Heart left ventricle (tissue), 16 donors: ENCODE measurements around the gene ZNF132. TPM values are rescaled to one million over a fixed set of nuclear protein-coding genes. Genes with fewer than 3 reads are reported as not detected.
"Not testable (repeated sequence)": the region's sequence is repeated elsewhere in the genome, so short reads cannot be mapped to it uniquely, and the experiment has no call there.

Experiments used
- ATAC-seq, 4 donors: fragments of 200-7000 bp; cut with Tn5 transposase; one replicate each; pipeline ENCODE4 v1.9.1; 2020 to 2022; ENCODE audit warnings: moderate library complexity in 4 of 4, mild to moderate bottlenecking in 3 of 4, moderate number of reproducible peaks in 1 of 4
- DNase-seq, 5 donors: peaks; one replicate each; pipeline ENCODE4 v3.0.0-alpha.2; 2020
- H3K27ac ChIP-seq, 12 donors: fragments of 200-600 bp; sonication (generic) in 4 of 12; one replicate each; pipeline versions ENCODE4 v1.5.0 to v1.8.0; 2016 to 2022; ENCODE audit warnings: mild to moderate bottlenecking in 2 of 12
- H3K27me3 ChIP-seq, 9 donors: fragments of 200-600 bp; sonication (generic) in 2 of 9; one replicate each; pipeline versions ENCODE4 v1.5.1 to v1.8.0; 2016 to 2022; ENCODE audit warnings: mild to moderate bottlenecking in 3 of 9
- H3K36me3 ChIP-seq, 9 donors: fragments of 200-600 bp; sonication (generic) in 2 of 9; one replicate each; pipeline versions ENCODE4 v1.5.0 to v1.8.0; 2018 to 2022; ENCODE audit warnings: mild to moderate bottlenecking in 2 of 9
- H3K4me1 ChIP-seq, 12 donors: fragments of 200-600 bp; sonication (generic) in 4 of 12; one replicate each; pipeline versions ENCODE4 v1.5.0 to v1.8.0; 2016 to 2022; ENCODE audit warnings: mild to moderate bottlenecking in 3 of 12
- H3K4me3 ChIP-seq, 12 donors: fragments of 200-600 bp; sonication (generic) in 4 of 12; one replicate each; pipeline versions ENCODE4 v1.5.0 to v1.8.0; 2017 to 2022; ENCODE audit warnings: mild to moderate bottlenecking in 9 of 12, moderate library complexity in 4 of 12
- H3K9me3 ChIP-seq, 12 donors: fragments of 200-600 bp; sonication (generic) in 4 of 12; one replicate each; pipeline versions ENCODE4 v1.5.0 to v1.8.0; 2016 to 2022; ENCODE audit warnings: mild to moderate bottlenecking in 1 of 12
- POLR2A ChIP-seq, 2 donors: fragments of 450-650 bp; IDR thresholded peaks; one replicate each; pipeline ENCODE4 v1.6.1; 2017; ENCODE audit warnings: antibody characterized with exemption in 2 of 2, mild to moderate bottlenecking in 2 of 2, moderate library complexity in 2 of 2
- WGBS, 4 donors: extraction: QIAGEN DNeasy Blood & Tissue Kit in 2 of 4; methylation state at CpG; one replicate each; pipeline versions ENCODE4 v1.1.5 to v1.1.7; 2013 to 2018; 5-methylcytosine and 5-hydroxymethylcytosine counted together
- intact Hi-C, 10 donors: fragments of 100-400 bp; cut with DNase I; formaldehyde crosslinking; loops; one replicate each; pipeline versions ENCODE4 v1.11.1 to v1.14.2; 2022
- long read RNA-seq, 3 donors: library from polyadenylated mRNA; unstranded; transcript quantifications; one replicate each; pipeline ENCODE4 v2.0.0, GENCODE V29; 2020 to 2021
- polyA plus RNA-seq, 2 donors: library from polyadenylated mRNA; stranded (reverse); fragments of 200-250 nt; gene quantifications; one replicate each; pipeline ENCODE4 v1.2.3, GENCODE V29; 2013
- total RNA-seq, 9 donors: library from RNA; depleted of rRNA in 2 of 9; stranded (reverse); fragments of >200 nt in 2 of 9; fragmentation: NEBNext Ultra II Directional in 3 of 9; extraction: Animal tissue kit (Norgen Biotek cat#: 25700) in 3 of 9; gene quantifications; one replicate each; pipeline versions ENCODE4 v1.1.0 to v1.2.4, GENCODE V29; 2016 to 2023
- TF ChIP-seq, protein P1 (sequence below), 12 donors: fragments of 200-600 bp; sonication (generic) in 4 of 12; IDR thresholded peaks; one replicate each; pipeline versions ENCODE4 v1.5.0 to v1.8.0; 2018 to 2022; ENCODE audit warnings: antibody characterized with exemption in 12 of 12, mild to moderate bottlenecking in 5 of 12
- donor health status: ischemic (EF 13 %, LVEDD 7.1; RV severe dilation, severe dysfunction).
- donor health status: healthy with polysubstance abuse.
- donor health status: DM: no; HTN: yes; CAD: no.
- donor health status: DM: no; HTN: no; CAD: no.
- donor health status: ischemic (EF 25% LVEDD 6.9; RV normal size, moderate dysfunction).
- donor health status: ischemic (EF 25% LVEDD 5.7; RV mildly dilated, moderate dysfunction).
- donor health status: healthy.
- donor health status: DM: yes; HTN: yes; CAD: no.
- donor health status: ischemic (EF 35%, LVEDD 5.7; RV mildly dilated, moderate dysfunction).
- donor health status: nonischemic (EF 11% LVEDD 7.7; RV severe dilation, severe dysfunction).
- donor health status: DM: yes; HTN: yes; CAD: no.
- donor health status: PGD.
- donor health status: ischemic (EF 29% LVEDD 5.4; RV normal size, mild dysfunction).
- donor health status: nonischemic (EF 23%, LVEDD 6.1; RV moderate dilation, normal function).

ZNF132 gene
- 1 to 10 TPM; 3.1 to 6.7 (median 5.2) TPM for total RNA-seq
- 1 to 10 TPM; 1.7 to 1.8 TPM for polyA plus RNA-seq
- long read RNA-seq, donor 1, partial matches to known transcripts = 0 of 2 reads
- long read RNA-seq, donor 1, other reads (novel, unspliced or antisense) = 0 of 2 reads
- long read RNA-seq, donor 2, transcript ZNF132-201 (3 exons, 3,031 nt) = major isoform, 9 of 10 reads
- long read RNA-seq, donor 2, partial matches to known transcripts = 0 of 10 reads
- long read RNA-seq, donor 2, other reads (novel, unspliced or antisense) = 0 of 10 reads
- long read RNA-seq, donor 3 = 0 reads

DNA sequence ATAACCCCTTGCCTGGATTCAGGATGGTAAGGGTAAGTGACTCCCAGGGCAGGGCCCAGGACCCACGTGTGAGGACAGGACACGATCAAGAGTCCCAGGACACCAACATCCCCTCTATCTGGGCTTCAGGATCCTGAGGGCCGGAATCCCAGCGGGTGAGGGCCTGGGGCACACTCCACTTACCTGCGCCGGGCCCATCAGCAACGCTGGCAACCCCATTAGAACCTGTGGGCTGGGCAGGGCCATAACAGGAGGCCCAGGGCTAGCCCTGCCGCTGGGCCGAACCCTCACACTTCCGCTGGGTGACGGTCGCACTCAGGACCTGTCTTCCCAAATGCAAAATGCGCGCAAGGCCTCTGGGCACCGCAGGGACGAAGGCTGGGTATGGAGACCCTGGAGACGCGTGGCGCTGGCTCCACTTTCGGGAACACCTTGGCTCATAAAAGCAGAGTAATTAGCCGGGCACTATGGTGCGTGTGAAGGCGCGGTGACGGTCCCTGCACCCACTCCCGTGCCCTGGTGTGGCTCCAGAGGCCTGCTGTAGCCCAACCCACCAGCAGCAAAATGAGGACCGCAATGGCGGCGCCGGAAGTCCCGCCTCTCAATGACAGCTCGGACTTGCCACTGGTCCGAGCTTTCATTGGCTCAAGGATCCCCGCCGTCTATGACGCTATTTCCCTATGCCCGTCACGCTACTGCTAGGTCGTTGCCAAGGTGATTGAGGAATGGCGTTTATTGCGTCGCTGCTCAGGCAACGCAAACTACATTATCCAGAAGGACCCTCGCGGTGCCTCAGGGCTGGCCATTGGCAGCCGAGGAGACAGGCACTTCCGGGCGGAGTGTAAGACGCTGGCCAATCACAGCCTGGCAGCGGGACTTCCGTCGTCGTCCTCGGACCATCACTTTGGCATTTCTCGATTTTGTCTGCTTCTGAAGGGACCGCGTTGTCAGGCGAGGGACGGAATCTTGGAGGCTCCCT, at the start of gene ZNF132:
Gene ZNF132 (minus strand): TSS at position 578 of the 979 bp plus-strand sequence. CDS start 332 bp downstream, at position 246.
- peak; percentile 98 to 99 (median 98) for ATAC-seq
- peak; percentile 96 to 99 (median 98) for DNase-seq
- H3K36me3 ChIP-seq = peaks cover 1 to 33% (median 24%) of the 10 kb centered on the region in 9 donors
- intact Hi-C loops = loop anchor here in 4 of 10 donors (1.0 to 2.0 kb wide), 4 partner anchors 11 to 59 kb away; partner anchors contain the start of genes ZNF324B (in 2 of the 4), ZNF584 (in 1 of the 4) and ZNF837 (in 1 of the 4)
- peaks cover 0 to 42% (median 32%) of the 10 kb centered on the region in 12 donors for H3K9me3 ChIP-seq
- peak within 1 kb of the TSS; percentile 59 to 86 (median 72) for H3K4me3 ChIP-seq
- 7 to 10% (median 8%) methylated on average over 31 to 59 of the region's 59 CpGs for WGBS, 4 donors
- H3K27ac ChIP-seq = peak within 1 kb of the TSS; percentile 18 to 91 (median 78)
- peak in 1 of 2 donors; percentile 54 for TF ChIP-seq POLR2A (IDR thresholded peaks at IDR 0.05)
- TF ChIP-seq, protein P1, sequence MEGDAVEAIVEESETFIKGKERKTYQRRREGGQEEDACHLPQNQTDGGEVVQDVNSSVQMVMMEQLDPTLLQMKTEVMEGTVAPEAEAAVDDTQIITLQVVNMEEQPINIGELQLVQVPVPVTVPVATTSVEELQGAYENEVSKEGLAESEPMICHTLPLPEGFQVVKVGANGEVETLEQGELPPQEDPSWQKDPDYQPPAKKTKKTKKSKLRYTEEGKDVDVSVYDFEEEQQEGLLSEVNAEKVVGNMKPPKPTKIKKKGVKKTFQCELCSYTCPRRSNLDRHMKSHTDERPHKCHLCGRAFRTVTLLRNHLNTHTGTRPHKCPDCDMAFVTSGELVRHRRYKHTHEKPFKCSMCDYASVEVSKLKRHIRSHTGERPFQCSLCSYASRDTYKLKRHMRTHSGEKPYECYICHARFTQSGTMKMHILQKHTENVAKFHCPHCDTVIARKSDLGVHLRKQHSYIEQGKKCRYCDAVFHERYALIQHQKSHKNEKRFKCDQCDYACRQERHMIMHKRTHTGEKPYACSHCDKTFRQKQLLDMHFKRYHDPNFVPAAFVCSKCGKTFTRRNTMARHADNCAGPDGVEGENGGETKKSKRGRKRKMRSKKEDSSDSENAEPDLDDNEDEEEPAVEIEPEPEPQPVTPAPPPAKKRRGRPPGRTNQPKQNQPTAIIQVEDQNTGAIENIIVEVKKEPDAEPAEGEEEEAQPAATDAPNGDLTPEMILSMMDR (IDR thresholded peaks at IDR 0.05) = no peak
- H3K27me3 ChIP-seq = no peaks in the 10 kb centered on the region
- H3K4me1 ChIP-seq = peaks cover 0 to 21% (median 16%) of the 10 kb centered on the region in 12 donors

DNA sequence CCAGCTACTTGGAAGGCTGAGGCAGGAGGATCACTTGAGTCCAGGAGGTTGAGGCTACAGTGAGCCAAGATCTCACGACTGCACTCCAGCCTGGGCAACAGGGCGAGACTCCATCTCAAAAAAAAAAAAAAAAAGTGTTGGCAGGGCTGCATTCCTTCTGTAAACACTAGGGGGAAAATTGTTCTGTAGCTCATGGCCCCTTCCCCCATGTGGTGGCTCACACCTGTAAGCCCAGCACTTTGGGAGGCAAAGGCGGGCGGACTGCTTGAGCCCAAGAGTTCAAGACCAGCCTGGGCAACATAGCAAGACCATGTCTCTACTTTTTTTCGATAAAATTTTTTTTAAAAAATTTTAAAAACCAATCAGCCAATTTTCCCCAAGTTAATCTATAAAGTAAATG, 44.4 kb upstream of the ZNF132 start:
- 90 to 93% (median 93%) methylated on average over 5 of the region's 5 CpGs for WGBS, 4 donors

DNA sequence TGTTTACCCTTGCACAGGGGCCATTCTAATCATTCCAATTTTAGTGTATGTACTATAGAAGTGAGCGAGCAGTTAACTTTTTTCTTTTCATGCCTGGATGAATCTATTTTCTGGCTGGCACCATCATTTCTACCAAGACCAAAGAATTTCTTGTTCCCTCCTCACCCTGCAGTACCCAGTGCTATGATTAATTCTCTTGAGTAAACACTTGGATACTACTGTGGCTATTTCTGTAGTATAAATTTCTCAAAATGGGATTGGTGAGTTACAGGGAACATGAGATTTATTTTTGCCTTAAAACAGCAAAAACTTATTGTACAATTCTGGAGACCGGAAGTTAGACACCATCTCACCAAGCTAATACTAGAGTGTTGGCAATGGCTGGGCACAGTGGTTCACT, 43.8 kb upstream of the ZNF132 start:
- intact Hi-C loops = no loop called here
- Histone ChIP-seq H3K4me3 (no peak overlapping the region), H3K36me3 (peaks cover 0 to 24% (median 10%) of the 10 kb centered on the region in 9 donors), H3K27me3 (no peaks in the 10 kb centered on the region), H3K4me1 (no peaks in the 10 kb centered on the region), H3K27ac (no peak overlapping the region), H3K9me3 (no peaks in the 10 kb centered on the region)
- TF ChIP-seq, protein P1 (IDR thresholded peaks at IDR 0.05) = no peak
- ATAC-seq (no peak), DNase-seq (no peak)
- WGBS, 4 donors = 82 to 95% (median 86%) methylated on average over 2 of the region's 2 CpGs

More for the DNA sequence above, 44.4 kb upstream of the ZNF132 start:
- ATAC-seq, intact Hi-C loops, H3K27me3 ChIP-seq, H3K9me3 ChIP-seq, DNase-seq, H3K27ac ChIP-seq, H3K4me3 ChIP-seq, H3K4me1 ChIP-seq: not testable (repeated sequence)
- H3K36me3 ChIP-seq = peaks cover 0 to 21% (median 8%) of the 10 kb centered on the region in 9 donors

DNA sequence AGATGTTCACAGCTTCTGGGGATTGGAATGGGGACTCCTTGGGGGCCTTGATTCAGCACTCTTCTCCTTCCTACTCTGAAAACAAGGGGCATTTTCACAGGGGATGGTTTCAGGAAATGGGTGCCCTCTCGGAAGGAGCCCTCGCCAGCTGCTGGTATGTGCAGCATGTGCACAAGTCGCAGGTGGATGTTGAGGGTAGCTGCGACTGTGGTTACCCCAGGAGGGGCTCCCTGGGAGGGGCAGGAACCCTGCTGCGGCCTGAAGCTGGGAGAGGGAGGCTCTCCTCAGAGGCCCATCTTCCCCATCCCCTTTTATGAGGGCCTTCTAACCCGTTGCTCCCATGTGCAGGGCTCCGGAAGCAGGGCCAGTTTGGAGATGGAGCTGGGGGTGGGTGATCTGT, 42.4 kb upstream of the ZNF132 start:
- 87 to 92% (median 90%) methylated on average over 7 of the region's 7 CpGs for WGBS, 4 donors

More for the DNA sequence above, 42.4 kb upstream of the ZNF132 start:
- Histone ChIP-seq H3K36me3 (peaks cover 0 to 24% (median 10%) of the 10 kb centered on the region in 9 donors), H3K27ac (no peak overlapping the region), H3K4me1 (peaks cover 0 to 1% (median 0%) of the 10 kb centered on the region in 12 donors), H3K9me3 (no peaks in the 10 kb centered on the region), H3K27me3 (no peaks in the 10 kb centered on the region), H3K4me3 (no peak overlapping the region)
- DNase-seq = no peak
- intact Hi-C loops = no loop called here
- TF ChIP-seq, protein P1 (IDR thresholded peaks at IDR 0.05) = no peak
- TF ChIP-seq POLR2A (IDR thresholded peaks at IDR 0.05) = no peak
- ATAC-seq = no peak
